ACC112 (cell line): ENCODE results near the gene KLF5.

ENCODE experiments used
- H2AFZ ChIP-seq: fragments of 200-600 bp; sonication (generic); one replicate; pipeline ENCODE4 v1.6.0; 2017; ENCODE audit warnings: antibody characterized with exemption, low read length; ENCODE audit not compliant: unreplicated experiment
- H3K27ac ChIP-seq: fragments of 200-600 bp; sonication (generic); 2 replicates; pipeline ENCODE4 v1.5.1; 2014; ENCODE audit warnings: low read depth, mild to moderate bottlenecking, antibody characterized with exemption, low read length, moderate library complexity
- H3K27me3 ChIP-seq: fragments of 200-600 bp; sonication (generic); 2 replicates; pipeline ENCODE4 v1.6.1; 2014; ENCODE audit warnings: mild to moderate bottlenecking, antibody characterized with exemption, low read length, moderate library complexity, mixed read lengths; ENCODE audit not compliant: insufficient read depth
- H3K36me3 ChIP-seq: fragments of 200-600 bp; sonication (generic); 2 replicates; pipeline ENCODE4 v1.6.1; 2016; ENCODE audit warnings: mild to moderate bottlenecking, antibody characterized with exemption, low read length, moderate library complexity, mixed read lengths; ENCODE audit not compliant: insufficient read depth
- H3K4me1 ChIP-seq: fragments of 200-600 bp; sonication (generic); one replicate; pipeline ENCODE4 v1.6.1; 2016; ENCODE audit warnings: low read length, mixed read lengths; ENCODE audit not compliant: insufficient read depth, unreplicated experiment, control insufficient read depth
- H3K4me3 ChIP-seq: fragments of 200-600 bp; sonication (generic); 2 replicates; pipeline ENCODE4 v1.5.1; 2014; ENCODE audit warnings: mild to moderate bottlenecking, low read depth, low read length
- H3K79me2 ChIP-seq: fragments of 200-600 bp; sonication (generic); one replicate; pipeline ENCODE4 v1.6.0; 2016; ENCODE audit warnings: low read length; ENCODE audit not compliant: control insufficient read depth, unreplicated experiment, insufficient read depth

KLF5 gene

GRCh38 chr13:73059460-73060250 lies 850 bp downstream of the KLF5 start:
- Histone ChIP-seq H2AFZ (peak overlapping the region; percentile 85), H3K27me3 (no peaks in the 10 kb centered on the region), H3K4me1 (peaks cover 35% of the 10 kb centered on the region), H3K27ac (peak overlapping the region; percentile 59), H3K36me3 (peaks cover 7% of the 10 kb centered on the region; the same call in 1 of the 2 replicates), H3K79me2 (peaks cover 20% of the 10 kb centered on the region), H3K4me3 (peak overlapping the region; percentile 78)

DNA sequence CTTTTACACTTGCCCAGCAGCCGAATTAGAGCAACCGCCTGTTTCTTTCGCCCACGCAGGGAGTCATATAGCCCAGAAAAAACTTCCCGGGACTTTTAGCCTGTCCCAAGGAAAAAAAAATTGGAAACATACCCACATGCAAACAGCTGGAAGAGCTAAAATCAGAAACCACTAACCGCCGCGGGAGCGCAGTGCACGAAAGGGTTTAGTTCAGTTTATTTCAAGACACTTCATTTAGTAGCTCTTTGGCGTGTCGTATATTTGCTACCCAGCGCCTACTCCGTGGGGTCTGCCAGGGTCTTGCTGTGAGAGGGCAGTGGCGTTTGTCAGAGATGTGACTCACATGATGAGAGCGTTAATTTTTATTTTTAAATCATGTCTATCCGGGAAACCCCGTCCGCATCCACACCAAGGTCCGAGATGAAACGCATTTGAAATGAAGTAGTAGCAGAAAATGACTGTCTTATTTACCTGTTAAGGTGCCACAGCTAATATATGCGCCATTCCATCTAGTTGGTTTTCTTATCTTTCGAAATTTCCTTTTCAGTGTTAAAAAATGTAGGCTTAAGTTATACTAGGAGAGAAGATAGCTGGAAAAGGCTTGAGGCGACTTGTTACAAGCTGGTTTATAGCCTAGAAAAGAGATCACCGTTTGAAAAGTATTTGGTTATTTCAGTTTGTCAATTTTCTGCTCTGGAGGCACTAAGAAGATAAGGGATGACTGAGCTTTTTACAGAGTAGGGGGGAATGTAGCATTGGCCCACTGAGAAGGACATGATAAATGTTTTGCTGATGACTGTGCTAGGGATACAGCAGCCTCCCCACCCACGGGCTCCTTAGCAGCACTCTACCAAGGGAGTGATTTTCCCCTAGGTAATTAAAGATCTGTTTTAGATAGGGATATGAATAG lies 1.7 kb downstream of the KLF5 start:
- Histone ChIP-seq H3K4me1 (peaks cover 29% of the 10 kb centered on the region), H3K79me2 (peaks cover 20% of the 10 kb centered on the region), H3K36me3 (peaks cover 7% of the 10 kb centered on the region; the same call in 1 of the 2 replicates), H3K27ac (peak overlapping the region; percentile 59), H3K27me3 (no peaks in the 10 kb centered on the region), H2AFZ (peak overlapping the region; percentile 85), H3K4me3 (peak overlapping the region; percentile 78)

DNA sequence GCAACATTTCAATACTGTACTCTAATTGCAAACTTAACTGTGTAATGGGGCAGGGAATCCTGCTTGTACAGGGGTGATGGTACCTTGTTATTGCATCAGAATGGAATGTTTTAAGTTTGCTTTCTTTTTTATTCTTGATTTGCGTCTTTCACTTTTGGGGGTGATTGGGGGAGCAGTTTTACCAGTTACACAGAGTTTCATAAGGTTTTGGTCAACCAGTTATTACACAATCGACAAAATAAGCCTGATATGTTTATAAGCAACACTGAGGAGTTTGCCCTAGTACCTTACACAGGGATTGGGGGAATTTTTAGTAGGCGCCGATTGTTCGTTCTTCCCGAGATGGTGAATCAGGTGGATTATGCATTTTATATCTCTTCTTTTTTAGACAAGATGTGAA lies 2.7 kb downstream of the KLF5 start:
- Histone ChIP-seq H3K27ac (no peak overlapping the region), H3K27me3 (no peaks in the 10 kb centered on the region), H3K79me2 (peaks cover 20% of the 10 kb centered on the region), H3K36me3 (peaks cover 7% of the 10 kb centered on the region; the same call in 1 of the 2 replicates), H3K4me3 (peak overlapping the region; percentile 78), H3K4me1 (peaks cover 19% of the 10 kb centered on the region), H2AFZ (no peak overlapping the region)

DNA sequence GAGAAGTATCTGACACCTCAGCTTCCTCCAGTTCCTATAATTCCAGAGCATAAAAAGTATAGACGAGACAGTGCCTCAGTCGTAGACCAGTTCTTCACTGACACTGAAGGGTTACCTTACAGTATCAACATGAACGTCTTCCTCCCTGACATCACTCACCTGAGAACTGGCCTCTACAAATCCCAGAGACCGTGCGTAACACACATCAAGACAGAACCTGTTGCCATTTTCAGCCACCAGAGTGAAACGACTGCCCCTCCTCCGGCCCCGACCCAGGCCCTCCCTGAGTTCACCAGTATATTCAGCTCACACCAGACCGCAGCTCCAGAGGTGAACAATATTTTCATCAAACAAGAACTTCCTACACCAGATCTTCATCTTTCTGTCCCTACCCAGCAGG lies 3.1 kb downstream of the KLF5 start:
- peaks cover 16% of the 10 kb centered on the region for H3K4me1 ChIP-seq
- no peak overlapping the region for H2AFZ ChIP-seq
- peak overlapping the region; percentile 78; the same call in 1 of the 2 replicates for H3K4me3 ChIP-seq
- H3K79me2 ChIP-seq = peaks cover 20% of the 10 kb centered on the region
- peaks cover 7% of the 10 kb centered on the region; the same call in 1 of the 2 replicates for H3K36me3 ChIP-seq
- H3K27ac ChIP-seq = no peak overlapping the region
- H3K27me3 ChIP-seq = no peaks in the 10 kb centered on the region

GRCh38 chr13:73062468-73062867 lies 3.7 kb downstream of the KLF5 start:
- H2AFZ ChIP-seq = no peak overlapping the region
- peaks cover 20% of the 10 kb centered on the region for H3K79me2 ChIP-seq
- no peak overlapping the region for H3K27ac ChIP-seq
- no peak overlapping the region for H3K4me3 ChIP-seq
- H3K4me1 ChIP-seq = peaks cover 12% of the 10 kb centered on the region
- no peaks in the 10 kb centered on the region for H3K27me3 ChIP-seq
- H3K36me3 ChIP-seq = peaks cover 7% of the 10 kb centered on the region; the same call in 1 of the 2 replicates

DNA sequence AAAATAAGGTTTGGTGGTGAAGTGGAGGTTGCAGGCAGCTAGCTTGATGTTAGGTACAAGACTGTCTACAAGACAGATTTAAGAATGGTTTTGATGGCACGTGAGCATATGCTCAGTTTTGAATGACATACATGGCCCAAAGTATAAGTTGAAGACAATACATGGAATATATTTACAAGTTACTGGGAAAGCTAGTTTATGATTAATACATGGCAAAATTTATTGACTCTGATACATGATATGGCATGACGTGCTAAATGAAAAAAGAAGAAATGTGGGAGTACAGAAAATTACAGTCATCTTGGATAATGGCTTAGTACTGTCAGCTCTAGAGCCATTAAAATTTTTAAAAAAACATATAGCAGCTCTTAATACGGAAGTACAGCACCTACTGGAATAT lies 4.4 kb downstream of the KLF5 start:
- H3K27ac ChIP-seq = no peak overlapping the region
- H3K4me3 ChIP-seq = no peak overlapping the region
- no peaks in the 10 kb centered on the region for H3K27me3 ChIP-seq
- H3K4me1 ChIP-seq = peaks cover 8% of the 10 kb centered on the region
- peaks cover 20% of the 10 kb centered on the region for H3K79me2 ChIP-seq
- peaks cover 7% of the 10 kb centered on the region; the same call in 1 of the 2 replicates for H3K36me3 ChIP-seq
- no peak overlapping the region for H2AFZ ChIP-seq

DNA sequence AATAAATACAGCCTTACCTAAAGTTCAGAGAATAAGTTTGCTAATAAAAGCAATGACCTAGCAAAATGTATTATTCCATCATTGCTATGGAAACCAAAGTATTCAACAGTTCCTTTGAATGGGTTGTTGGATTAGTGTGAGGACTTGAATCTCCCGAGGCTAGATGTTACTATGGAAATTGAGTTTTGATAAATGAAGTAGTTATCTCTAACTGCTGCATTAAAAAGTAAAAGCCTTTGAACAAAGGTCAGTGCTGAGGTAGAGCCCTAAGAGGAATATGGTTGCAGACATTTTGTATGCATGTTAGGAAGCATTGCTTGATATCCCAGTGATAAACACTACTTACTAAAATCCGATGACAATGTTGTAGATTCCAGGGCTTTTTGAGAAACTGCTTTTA lies 6.2 kb downstream of the KLF5 start:
- Histone ChIP-seq H3K27me3 (no peaks in the 10 kb centered on the region), H3K36me3 (peaks cover 7% of the 10 kb centered on the region; the same call in 1 of the 2 replicates), H3K4me3 (no peak overlapping the region), H3K4me1 (peaks cover 13% of the 10 kb centered on the region), H3K79me2 (peaks cover 20% of the 10 kb centered on the region), H2AFZ (no peak overlapping the region), H3K27ac (no peak overlapping the region)

DNA sequence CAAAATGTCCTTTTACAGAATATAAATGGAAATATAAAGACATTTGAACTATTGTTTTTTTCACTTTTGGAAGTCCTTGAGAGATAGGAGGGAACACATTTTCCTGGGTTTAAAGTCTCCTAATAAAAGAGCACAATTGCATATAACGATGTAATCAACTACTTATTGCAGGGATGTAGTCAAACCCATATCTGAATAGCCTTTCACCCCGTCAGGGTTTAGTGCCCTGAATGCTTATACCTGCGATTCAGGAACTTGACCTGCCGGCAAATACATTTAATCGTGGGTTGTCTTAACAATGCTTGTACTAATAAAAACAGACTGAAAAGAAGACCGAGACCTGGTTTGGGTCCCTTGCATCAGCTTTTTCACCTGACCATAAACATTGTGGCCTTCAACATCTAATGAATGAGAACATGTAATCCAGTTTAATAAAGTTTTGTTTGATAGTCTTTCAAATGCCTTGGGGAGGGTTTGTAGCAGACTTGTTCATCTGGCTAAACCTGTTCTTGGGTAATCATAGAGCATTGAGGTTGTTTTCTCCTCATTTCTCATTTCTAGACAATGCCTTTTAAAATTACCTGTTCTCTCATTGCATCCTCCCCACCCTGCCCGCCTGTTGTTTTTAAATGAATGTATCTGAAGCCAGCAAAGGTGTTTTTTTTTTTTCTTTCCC lies 7.0 kb downstream of the KLF5 start:
- H3K36me3 ChIP-seq = peaks cover 7% of the 10 kb centered on the region; the same call in 1 of the 2 replicates
- H2AFZ ChIP-seq = no peak overlapping the region
- H3K79me2 ChIP-seq = peaks cover 13% of the 10 kb centered on the region
- H3K4me3 ChIP-seq = no peak overlapping the region
- peaks cover 13% of the 10 kb centered on the region for H3K4me1 ChIP-seq
- no peaks in the 10 kb centered on the region for H3K27me3 ChIP-seq
- H3K27ac ChIP-seq = no peak overlapping the region

- Histone ChIP-seq H2AFZ (no peak overlapping the region), H3K27me3 (no peaks in the 10 kb centered on the region), H3K36me3 (no peaks in the 10 kb centered on the region), H3K4me3 (no peak overlapping the region), H3K4me1 (peaks cover 6% of the 10 kb centered on the region), H3K79me2 (no peaks in the 10 kb centered on the region), H3K27ac (no peak overlapping the region)
These were observed 10.5 kb downstream of the KLF5 start for GRCh38 chr13:73069206-73069805.
